ENCODE data around the gene RFTN1.

Gene RFTN1

GRCh38 chr3:16462679-16463078 lies 50.8 kb downstream of the RFTN1 start:
- peak; percentile 18 for DNase-seq

- no peak for DNase-seq
These were observed 51.8 kb downstream of the RFTN1 start for GRCh38 chr3:16461463-16462245.

- no peak for DNase-seq
These were observed 52.6 kb downstream of the RFTN1 start for GRCh38 chr3:16460886-16461285.

GRCh38 chr3:16460273-16460672 lies 53.2 kb downstream of the RFTN1 start:
- DNase-seq = no peak

GRCh38 chr3:16456784-16457415 lies 56.6 kb downstream of the RFTN1 start:
- no peak for DNase-seq

- DNase-seq = no peak
These were observed 57.5 kb downstream of the RFTN1 start for GRCh38 chr3:16455966-16456365.

- DNase-seq = no peak
These were observed 58.5 kb downstream of the RFTN1 start for GRCh38 chr3:16455001-16455400.

GRCh38 chr3:16452261-16452660 lies 61.2 kb downstream of the RFTN1 start:
- no peak for DNase-seq

GRCh38 chr3:16449369-16449768 lies 64.1 kb downstream of the RFTN1 start:
- no peak for DNase-seq

GRCh38 chr3:16448639-16449070 lies 64.8 kb downstream of the RFTN1 start:
- DNase-seq = no peak

- DNase-seq = no peak
These were observed 66.4 kb downstream of the RFTN1 start for GRCh38 chr3:16447135-16447534.

- DNase-seq = no peak
These were observed 69.2 kb downstream of the RFTN1 start for GRCh38 chr3:16444344-16444743.

- no peak for DNase-seq
These were observed 70.8 kb downstream of the RFTN1 start for GRCh38 chr3:16442730-16443129.

GRCh38 chr3:16441371-16441875 lies 72.1 kb downstream of the RFTN1 start:
- DNase-seq = no peak

- no peak for DNase-seq
These were observed 73.4 kb downstream of the RFTN1 start for GRCh38 chr3:16439848-16440708.

GRCh38 chr3:16439163-16439847 lies 74.2 kb downstream of the RFTN1 start:
- no peak for DNase-seq

GRCh38 chr3:16437640-16438039 lies 75.9 kb downstream of the RFTN1 start:
- no peak for DNase-seq

GRCh38 chr3:16433701-16434151 lies 79.8 kb downstream of the RFTN1 start:
- DNase-seq = no peak

- DNase-seq = no peak
These were observed 80.8 kb downstream of the RFTN1 start for GRCh38 chr3:16432714-16433113.

- no peak for DNase-seq
These were observed 82.5 kb downstream of the RFTN1 start for GRCh38 chr3:16430717-16431630.

GRCh38 chr3:16429086-16429485 lies 84.4 kb downstream of the RFTN1 start:
- DNase-seq = no peak

GRCh38 chr3:16428612-16429011 lies 84.9 kb downstream of the RFTN1 start:
- DNase-seq = no peak
